ENCODE data around the gene FFAR3. TPM values are rescaled to one million over a fixed set of nuclear protein-coding genes. Genes with fewer than 3 reads are reported as not detected.

Gene FFAR3
- total RNA-seq, 1 donor from 2014 or later = not detected

DNA sequence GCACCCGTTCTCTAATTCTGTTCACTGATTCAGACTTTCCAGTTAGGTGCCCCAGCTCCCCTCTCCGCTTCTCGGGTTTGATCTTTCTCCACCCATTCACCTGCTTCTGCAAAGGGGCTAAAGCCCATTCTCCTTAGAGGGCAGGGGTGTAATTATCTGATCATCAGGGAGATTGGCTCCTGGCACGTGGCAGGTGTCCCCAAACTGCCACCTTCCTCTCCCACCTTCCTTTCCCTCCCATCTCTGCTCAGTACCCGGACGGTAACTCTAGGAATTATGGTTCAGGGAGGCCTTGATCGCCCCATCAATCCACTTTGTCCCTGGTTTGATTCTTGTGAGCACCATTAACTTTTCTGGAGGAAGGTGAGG lies 10.3 kb upstream of the FFAR3 start:
- Histone ChIP-seq H3K4me1 (peaks cover 11% of the 10 kb centered on the region), H3K9me3 (no peaks in the 10 kb centered on the region), H3K36me3 (no peaks in the 10 kb centered on the region), H3K27ac (no peak overlapping the region), H3K4me3 (no peak overlapping the region), H3K27me3 (ENCODE audit: low read depth) (peaks cover 12% of the 10 kb centered on the region)
- no peak for ATAC-seq
- DNase-seq = no peak
- intact Hi-C loops (cut with DNase I) = no loop called here
- TF ChIP-seq, protein P1, sequence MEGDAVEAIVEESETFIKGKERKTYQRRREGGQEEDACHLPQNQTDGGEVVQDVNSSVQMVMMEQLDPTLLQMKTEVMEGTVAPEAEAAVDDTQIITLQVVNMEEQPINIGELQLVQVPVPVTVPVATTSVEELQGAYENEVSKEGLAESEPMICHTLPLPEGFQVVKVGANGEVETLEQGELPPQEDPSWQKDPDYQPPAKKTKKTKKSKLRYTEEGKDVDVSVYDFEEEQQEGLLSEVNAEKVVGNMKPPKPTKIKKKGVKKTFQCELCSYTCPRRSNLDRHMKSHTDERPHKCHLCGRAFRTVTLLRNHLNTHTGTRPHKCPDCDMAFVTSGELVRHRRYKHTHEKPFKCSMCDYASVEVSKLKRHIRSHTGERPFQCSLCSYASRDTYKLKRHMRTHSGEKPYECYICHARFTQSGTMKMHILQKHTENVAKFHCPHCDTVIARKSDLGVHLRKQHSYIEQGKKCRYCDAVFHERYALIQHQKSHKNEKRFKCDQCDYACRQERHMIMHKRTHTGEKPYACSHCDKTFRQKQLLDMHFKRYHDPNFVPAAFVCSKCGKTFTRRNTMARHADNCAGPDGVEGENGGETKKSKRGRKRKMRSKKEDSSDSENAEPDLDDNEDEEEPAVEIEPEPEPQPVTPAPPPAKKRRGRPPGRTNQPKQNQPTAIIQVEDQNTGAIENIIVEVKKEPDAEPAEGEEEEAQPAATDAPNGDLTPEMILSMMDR (IDR thresholded peaks at IDR 0.05) = no peak

DNA sequence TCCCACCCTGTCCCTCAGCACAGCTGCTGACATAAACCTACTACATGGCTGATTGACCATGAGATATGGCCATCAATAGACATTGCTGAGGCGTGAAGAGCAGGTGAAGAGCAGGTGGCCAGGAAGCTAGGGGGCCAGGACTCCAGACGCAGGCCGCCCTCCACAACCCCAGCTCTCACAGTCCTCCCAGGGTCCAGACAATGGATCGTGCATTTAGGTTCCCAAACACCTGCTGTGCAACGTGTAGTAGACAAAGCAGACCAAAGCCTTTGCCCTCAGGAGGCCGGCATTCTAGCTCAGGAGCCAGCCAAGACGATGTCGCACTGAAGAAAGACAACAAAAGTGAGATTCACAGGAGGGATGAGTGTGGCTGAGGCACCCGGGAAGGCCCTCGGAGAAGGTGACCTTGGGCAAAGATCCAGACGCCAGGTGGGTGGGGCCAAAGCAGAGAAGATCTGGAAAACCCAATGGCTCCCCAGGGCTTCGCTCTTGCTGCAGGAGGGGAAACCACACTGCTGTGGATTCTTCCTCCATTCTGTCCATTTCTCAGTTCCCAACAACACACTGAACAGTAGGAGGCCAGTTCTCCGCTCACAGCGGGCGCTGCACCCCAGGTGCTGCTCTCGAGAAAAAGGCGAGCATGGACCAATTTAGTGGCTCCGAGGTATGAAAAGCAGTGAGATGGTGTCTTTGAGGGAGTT lies 9.2 kb upstream of the FFAR3 start:
- ATAC-seq (no peak), DNase-seq (peak; percentile 14)
- intact Hi-C loops (cut with DNase I) = no loop called here
- Histone ChIP-seq H3K9me3 (no peaks in the 10 kb centered on the region), H3K4me1 (peaks cover 15% of the 10 kb centered on the region), H3K4me3 (no peak overlapping the region), H3K27ac (no peak overlapping the region), H3K36me3 (no peaks in the 10 kb centered on the region), H3K27me3 (ENCODE audit: low read depth) (peaks cover 12% of the 10 kb centered on the region)
- TF ChIP-seq, protein P1 (IDR thresholded peaks at IDR 0.05) = no peak

DNA sequence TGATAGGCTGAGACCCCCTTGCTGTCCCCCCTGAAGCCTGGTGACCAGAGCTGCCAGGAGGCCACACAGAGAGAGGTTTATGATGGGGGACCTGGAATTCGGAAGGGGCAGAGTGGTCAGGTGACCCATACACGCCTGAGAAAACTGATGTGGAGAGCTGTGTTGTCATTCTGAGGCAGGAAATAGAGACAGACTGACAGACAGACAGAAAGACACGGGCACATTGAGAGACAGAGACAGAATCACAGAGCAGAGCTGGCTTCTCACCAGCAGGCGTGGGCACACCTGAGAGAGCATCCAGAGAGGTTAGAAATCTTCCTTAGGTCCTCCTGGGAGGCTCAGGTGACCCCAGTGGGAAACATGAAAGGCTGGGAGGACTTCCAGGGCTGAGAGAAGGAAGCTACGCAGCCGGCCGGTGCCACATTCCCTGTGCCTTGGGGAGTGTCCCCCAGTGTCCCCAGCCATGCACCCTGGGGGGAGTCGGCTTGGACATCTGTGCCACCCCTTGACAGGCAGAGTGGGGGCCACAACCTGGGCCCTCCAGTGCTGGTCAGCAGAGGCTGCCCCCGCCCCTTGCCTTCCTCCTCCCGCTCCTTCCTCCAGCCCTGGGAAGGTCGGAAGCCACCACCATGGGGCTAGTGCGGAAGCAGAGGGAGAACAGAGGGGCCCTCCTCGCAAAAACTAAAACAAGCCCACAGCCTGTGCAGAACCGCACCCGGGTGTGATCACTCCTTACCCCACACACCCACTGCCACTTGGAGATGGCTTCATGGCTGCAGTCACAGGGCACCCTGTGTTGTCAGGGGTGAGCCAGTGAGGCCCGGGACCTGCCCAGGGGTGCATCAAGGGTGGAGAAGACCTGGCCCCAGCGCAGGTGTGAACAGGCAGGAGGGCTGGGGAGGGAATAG lies 8.4 kb upstream of the FFAR3 start:
- H3K36me3 ChIP-seq = no peaks in the 10 kb centered on the region
- no peak for ATAC-seq
- TF ChIP-seq, protein P1 (IDR thresholded peaks at IDR 0.05) = no peak
- no peaks in the 10 kb centered on the region for H3K9me3 ChIP-seq
- peaks cover 15% of the 10 kb centered on the region for H3K4me1 ChIP-seq
- no peak overlapping the region for H3K27ac ChIP-seq
- H3K4me3 ChIP-seq = no peak overlapping the region
- peak; percentile 37 for DNase-seq
- intact Hi-C loops (cut with DNase I) = no loop called here
- peaks cover 12% of the 10 kb centered on the region for H3K27me3 ChIP-seq (ENCODE audit: low read depth)

DNA sequence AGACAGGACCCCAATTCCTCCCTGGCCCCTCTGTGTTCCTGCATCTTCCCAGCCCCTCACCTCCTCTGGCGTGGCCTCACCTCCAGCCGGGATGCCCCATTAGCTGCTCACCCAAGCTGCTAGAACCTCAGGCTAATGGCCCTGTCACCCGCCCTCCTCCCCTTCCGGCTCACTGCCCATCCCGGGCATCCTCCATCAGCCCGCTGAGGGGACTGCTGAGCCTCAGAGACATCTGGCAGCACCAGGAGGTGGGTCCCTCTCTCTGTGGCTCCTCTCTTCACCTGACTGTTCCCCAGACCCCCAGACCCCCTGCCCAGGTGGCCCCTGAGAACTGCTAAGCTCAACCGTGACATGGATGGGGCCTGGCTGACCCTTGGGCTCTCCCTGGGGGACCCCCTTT lies 7.7 kb upstream of the FFAR3 start:
- TF ChIP-seq, protein P1 (IDR thresholded peaks at IDR 0.05) = no peak
- H3K4me1 ChIP-seq = peaks cover 15% of the 10 kb centered on the region
- intact Hi-C loops (cut with DNase I) = no loop called here
- DNase-seq (peak; percentile 21), ATAC-seq (no peak)
- no peaks in the 10 kb centered on the region for H3K9me3 ChIP-seq
- no peaks in the 10 kb centered on the region for H3K36me3 ChIP-seq
- H3K4me3 ChIP-seq = no peak overlapping the region
- H3K27ac ChIP-seq = no peak overlapping the region
- H3K27me3 ChIP-seq (ENCODE audit: low read depth) = peaks cover 16% of the 10 kb centered on the region

DNA sequence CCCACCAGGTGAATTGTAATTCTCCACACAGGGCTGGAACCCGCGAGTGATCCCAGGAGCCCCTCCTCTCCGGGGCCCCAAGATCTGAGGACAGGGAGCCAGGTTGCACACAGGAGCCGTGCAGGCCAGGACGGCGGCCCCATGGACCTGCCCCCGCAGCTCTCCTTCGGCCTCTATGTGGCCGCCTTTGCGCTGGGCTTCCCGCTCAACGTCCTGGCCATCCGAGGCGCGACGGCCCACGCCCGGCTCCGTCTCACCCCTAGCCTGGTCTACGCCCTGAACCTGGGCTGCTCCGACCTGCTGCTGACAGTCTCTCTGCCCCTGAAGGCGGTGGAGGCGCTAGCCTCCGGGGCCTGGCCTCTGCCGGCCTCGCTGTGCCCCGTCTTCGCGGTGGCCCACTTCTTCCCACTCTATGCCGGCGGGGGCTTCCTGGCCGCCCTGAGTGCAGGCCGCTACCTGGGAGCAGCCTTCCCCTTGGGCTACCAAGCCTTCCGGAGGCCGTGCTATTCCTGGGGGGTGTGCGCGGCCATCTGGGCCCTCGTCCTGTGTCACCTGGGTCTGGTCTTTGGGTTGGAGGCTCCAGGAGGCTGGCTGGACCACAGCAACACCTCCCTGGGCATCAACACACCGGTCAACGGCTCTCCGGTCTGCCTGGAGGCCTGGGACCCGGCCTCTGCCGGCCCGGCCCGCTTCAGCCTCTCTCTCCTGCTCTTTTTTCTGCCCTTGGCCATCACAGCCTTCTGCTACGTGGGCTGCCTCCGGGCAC lies 6.7 kb upstream of the FFAR3 start:
- DNase-seq (peak; percentile 45), ATAC-seq (peak in 1 of 2 donors; percentile 20)
- Histone ChIP-seq H3K36me3 (no peaks in the 10 kb centered on the region), H3K9me3 (no peaks in the 10 kb centered on the region), H3K4me3 (no peak overlapping the region), H3K27ac (no peak overlapping the region), H3K27me3 (ENCODE audit: low read depth) (peaks cover 16% of the 10 kb centered on the region), H3K4me1 (peaks cover 13% of the 10 kb centered on the region)
- intact Hi-C loops (cut with DNase I) = no loop called here
- TF ChIP-seq, protein P1 (IDR thresholded peaks at IDR 0.05) = no peak
